Measurements from ENCODE around the gene TOB2.

GRCh38 chr22:41471568-41471967 lies 25.0 kb upstream of the TOB2 start:
- no peak for TF ChIP-seq CTCF (IDR thresholded peaks at IDR 0.05; ENCODE audit: low read length)
- no peak for TF ChIP-seq EZH2phosphoT487 (IDR thresholded peaks at IDR 0.05; ENCODE audit: low read length)
